ENCODE results near the gene SCG5.

SCG5 gene

GRCh38 chr15:32651229-32651837 lies 9.8 kb downstream of the SCG5 start:
- ATAC-seq = peak; percentile 95
- TF ChIP-seq TCF4 (CRISPR knock-in tag; IDR thresholded peaks at IDR 0.05; ENCODE audit: borderline replicate concordance) = no peak
- no peak for TF ChIP-seq CSDC2 (CRISPR knock-in tag; IDR thresholded peaks at IDR 0.05)
- no peak for TF ChIP-seq BACH2 (CRISPR knock-in tag; IDR thresholded peaks at IDR 0.05; ENCODE audit: borderline replicate concordance)
- TF ChIP-seq OSR1 (CRISPR knock-in tag; IDR thresholded peaks at IDR 0.05) = no peak
- no peak for TF ChIP-seq PPARA (CRISPR knock-in tag; IDR thresholded peaks at IDR 0.05; ENCODE audit: borderline replicate concordance)
- no peak for TF ChIP-seq ZFP3 (CRISPR knock-in tag; IDR thresholded peaks at IDR 0.05)
- no peak for TF ChIP-seq ZNF8 (CRISPR knock-in tag; IDR thresholded peaks at IDR 0.05)
- TF ChIP-seq, protein P1, sequence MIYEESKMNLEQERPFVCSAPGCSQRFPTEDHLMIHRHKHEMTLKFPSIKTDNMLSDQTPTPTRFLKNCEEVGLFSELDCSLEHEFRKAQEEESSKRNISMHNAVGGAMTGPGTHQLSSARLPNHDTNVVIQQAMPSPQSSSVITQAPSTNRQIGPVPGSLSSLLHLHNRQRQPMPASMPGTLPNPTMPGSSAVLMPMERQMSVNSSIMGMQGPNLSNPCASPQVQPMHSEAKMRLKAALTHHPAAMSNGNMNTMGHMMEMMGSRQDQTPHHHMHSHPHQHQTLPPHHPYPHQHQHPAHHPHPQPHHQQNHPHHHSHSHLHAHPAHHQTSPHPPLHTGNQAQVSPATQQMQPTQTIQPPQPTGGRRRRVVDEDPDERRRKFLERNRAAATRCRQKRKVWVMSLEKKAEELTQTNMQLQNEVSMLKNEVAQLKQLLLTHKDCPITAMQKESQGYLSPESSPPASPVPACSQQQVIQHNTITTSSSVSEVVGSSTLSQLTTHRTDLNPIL (CRISPR knock-in tag; IDR thresholded peaks at IDR 0.05; ENCODE audit: low read depth) = no peak
- no peak for TF ChIP-seq ZNF70 (CRISPR knock-in tag; IDR thresholded peaks at IDR 0.05)
- TF ChIP-seq CSRNP3 (CRISPR knock-in tag; IDR thresholded peaks at IDR 0.05) = no peak
- TF ChIP-seq ESRRG (CRISPR knock-in tag; IDR thresholded peaks at IDR 0.05) = no peak
- TF ChIP-seq GLIS3 (CRISPR knock-in tag; IDR thresholded peaks at IDR 0.05) = no peak
- no peak for TF ChIP-seq ZC3H10 (CRISPR knock-in tag; IDR thresholded peaks at IDR 0.05)
- no peak for TF ChIP-seq ZFP30 (CRISPR knock-in tag; IDR thresholded peaks at IDR 0.05)
- no peak for TF ChIP-seq RARB (CRISPR knock-in tag; IDR thresholded peaks at IDR 0.05)
- TF ChIP-seq SNAI2 (CRISPR knock-in tag; IDR thresholded peaks at IDR 0.05) = no peak
- TF ChIP-seq, protein P2, sequence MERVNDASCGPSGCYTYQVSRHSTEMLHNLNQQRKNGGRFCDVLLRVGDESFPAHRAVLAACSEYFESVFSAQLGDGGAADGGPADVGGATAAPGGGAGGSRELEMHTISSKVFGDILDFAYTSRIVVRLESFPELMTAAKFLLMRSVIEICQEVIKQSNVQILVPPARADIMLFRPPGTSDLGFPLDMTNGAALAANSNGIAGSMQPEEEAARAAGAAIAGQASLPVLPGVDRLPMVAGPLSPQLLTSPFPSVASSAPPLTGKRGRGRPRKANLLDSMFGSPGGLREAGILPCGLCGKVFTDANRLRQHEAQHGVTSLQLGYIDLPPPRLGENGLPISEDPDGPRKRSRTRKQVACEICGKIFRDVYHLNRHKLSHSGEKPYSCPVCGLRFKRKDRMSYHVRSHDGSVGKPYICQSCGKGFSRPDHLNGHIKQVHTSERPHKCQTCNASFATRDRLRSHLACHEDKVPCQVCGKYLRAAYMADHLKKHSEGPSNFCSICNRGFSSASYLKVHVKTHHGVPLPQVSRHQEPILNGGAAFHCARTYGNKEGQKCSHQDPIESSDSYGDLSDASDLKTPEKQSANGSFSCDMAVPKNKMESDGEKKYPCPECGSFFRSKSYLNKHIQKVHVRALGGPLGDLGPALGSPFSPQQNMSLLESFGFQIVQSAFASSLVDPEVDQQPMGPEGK (CRISPR knock-in tag; IDR thresholded peaks at IDR 0.05; ENCODE audit: borderline replicate concordance) = no peak
- no peak for TF ChIP-seq ARNTL (CRISPR knock-in tag; IDR thresholded peaks at IDR 0.05; ENCODE audit: borderline replicate concordance, low read depth)
- no peak for TF ChIP-seq TSHZ2 (CRISPR knock-in tag; IDR thresholded peaks at IDR 0.05)

GRCh38 chr15:32652178-32652577 lies 10.7 kb downstream of the SCG5 start:
- TF ChIP-seq ESRRG (CRISPR knock-in tag; IDR thresholded peaks at IDR 0.05) (no peak), TCF4 (CRISPR knock-in tag; IDR thresholded peaks at IDR 0.05; ENCODE audit: borderline replicate concordance) (no peak), ISL1 (CRISPR knock-in tag; IDR thresholded peaks at IDR 0.05) (no peak), TSHZ2 (CRISPR knock-in tag; IDR thresholded peaks at IDR 0.05) (no peak), SNAI2 (CRISPR knock-in tag; IDR thresholded peaks at IDR 0.05) (no peak), CSDC2 (CRISPR knock-in tag; IDR thresholded peaks at IDR 0.05) (no peak), ZFP30 (CRISPR knock-in tag; IDR thresholded peaks at IDR 0.05) (no peak)
- no peak for ATAC-seq

- ATAC-seq = no peak
- TF ChIP-seq ZFP3 (CRISPR knock-in tag; IDR thresholded peaks at IDR 0.05) (no peak), ZNF565 (CRISPR knock-in tag; conservative IDR thresholded peaks at IDR 0.05; ENCODE audit: low read depth) (no peak), TCF4 (CRISPR knock-in tag; IDR thresholded peaks at IDR 0.05; ENCODE audit: borderline replicate concordance) (no peak), ZC3H10 (CRISPR knock-in tag; IDR thresholded peaks at IDR 0.05) (no peak), ESRRG (CRISPR knock-in tag; IDR thresholded peaks at IDR 0.05) (no peak), BACH2 (CRISPR knock-in tag; IDR thresholded peaks at IDR 0.05; ENCODE audit: borderline replicate concordance) (no peak), ZNF8 (CRISPR knock-in tag; IDR thresholded peaks at IDR 0.05) (no peak), TOX (CRISPR knock-in tag; IDR thresholded peaks at IDR 0.05; ENCODE audit: borderline replicate concordance) (no peak), CSDC2 (CRISPR knock-in tag; IDR thresholded peaks at IDR 0.05) (no peak), ISL1 (CRISPR knock-in tag; IDR thresholded peaks at IDR 0.05) (no peak), GLIS3 (CRISPR knock-in tag; IDR thresholded peaks at IDR 0.05) (no peak), OSR1 (CRISPR knock-in tag; IDR thresholded peaks at IDR 0.05) (no peak), POU6F1 (CRISPR knock-in tag; IDR thresholded peaks at IDR 0.05; ENCODE audit: borderline replicate concordance, low read depth) (no peak)
- TF ChIP-seq, protein P2 (CRISPR knock-in tag; IDR thresholded peaks at IDR 0.05; ENCODE audit: borderline replicate concordance) = no peak
These were observed 14.6 kb downstream of the SCG5 start for GRCh38 chr15:32656091-32656490.

All from SK-N-SH treated with all-trans-retinoic acid at 6 μM for 48 hours (cell line).